ENCODE data around the gene LRCOL1.

LRCOL1 gene

DNA sequence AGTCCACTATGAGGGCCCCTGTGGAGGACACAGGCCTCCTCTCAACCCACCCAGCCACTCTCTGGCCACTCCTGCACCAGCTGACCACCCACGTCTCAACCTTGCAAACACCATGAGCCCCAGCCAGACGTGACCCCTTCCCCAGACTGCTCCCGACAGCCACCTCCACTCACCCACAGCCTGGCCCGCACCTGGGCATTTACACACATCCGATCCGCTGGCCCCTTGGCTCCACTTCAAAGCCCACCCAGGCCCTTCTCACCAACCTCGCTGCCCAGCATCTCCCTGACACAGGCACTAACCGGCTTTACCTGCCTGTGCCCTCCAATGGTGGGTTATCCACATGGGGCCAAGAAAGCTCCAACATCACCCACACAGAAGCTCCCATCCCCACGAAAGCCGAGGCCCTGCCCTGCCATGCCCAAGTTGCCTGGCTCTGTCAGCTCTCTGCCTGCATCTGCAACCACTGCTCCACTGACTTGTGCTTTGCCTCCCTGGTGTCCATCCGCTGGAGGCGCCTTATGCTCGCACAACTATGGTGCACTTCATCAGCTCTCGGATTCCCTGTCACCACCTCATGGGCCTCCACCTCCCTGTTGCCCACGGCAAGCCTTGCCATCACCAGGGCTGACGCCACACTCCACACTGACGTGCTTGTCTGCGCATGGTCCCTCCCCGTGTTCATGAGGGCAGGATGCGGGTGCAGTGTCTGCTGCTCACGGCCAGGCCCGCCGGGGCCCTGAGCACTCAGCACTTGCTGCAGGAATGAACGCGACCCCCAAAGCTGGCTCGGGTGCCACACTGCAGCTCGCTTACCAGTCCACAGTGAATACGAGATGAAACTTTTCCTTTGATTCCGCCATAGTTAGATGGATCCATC is 24.9 kb upstream of the LRCOL1 start:
- no peak for DNase-seq

DNA sequence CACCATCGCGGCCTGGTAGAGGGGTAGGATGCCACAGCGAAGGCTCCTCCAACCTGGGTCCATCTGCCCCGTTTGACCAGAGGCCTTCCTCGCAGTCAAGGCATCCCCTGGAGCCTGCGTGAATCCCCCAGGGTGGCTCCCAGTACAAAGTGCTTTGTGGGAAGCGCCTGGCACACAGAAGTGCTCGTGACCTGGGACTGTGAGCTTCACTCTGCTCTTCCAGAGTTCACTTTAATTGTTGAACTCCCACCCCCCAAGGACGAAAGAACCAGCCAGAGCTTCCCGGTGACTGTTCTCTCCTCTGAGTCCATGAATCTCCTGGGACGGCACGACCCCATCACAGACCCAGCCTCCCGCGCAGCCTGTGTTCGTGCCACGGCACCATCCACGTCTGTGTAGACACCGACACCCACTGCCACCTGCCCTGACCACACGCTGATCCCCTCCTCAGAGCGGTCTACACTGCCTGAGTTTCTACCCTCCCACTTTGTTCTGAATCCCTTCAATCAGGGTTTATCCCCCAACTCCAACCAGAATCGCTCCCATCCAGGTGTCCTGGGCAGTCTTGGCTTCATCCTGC is 24.1 kb upstream of the LRCOL1 start:
- no peak for DNase-seq

DNA sequence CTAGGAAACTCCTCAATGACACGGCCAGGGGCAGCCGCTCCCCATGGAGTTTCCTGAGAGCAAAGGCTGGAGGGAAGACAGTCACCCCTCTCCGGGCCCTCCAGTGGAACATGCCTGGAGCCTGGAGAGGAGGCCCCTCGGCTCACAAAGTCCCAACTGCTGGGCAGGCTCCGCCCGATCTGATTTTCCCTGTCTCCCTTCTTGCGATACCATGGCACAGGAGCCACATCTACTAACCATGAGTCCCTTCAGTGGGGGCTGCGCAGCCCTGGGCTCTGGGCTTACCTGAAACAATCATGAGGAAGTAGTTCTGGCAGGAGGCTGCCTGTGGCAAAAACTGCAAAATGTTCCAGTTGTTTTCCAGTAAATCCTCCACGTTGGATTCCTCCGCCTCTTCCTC is 23.5 kb upstream of the LRCOL1 start:
- DNase-seq: no peak

DNA sequence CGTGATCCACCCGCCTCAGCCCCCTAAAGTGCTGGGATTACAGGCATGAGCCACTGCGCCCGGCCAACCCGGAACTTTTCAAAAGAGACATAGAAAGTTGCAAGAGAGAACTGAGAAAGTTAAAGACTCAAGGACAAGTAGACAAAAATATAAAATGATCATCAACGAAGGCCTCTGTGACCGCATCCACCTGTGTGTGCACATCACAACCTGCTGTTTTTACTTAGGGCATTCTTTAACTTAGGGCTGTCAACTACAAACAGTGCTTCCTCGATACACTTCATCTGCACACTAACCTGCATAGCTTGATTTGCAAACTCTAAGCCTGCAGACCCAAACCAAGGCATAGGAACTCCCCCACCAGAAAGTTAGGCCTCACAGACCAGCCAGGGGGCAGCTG is 23.0 kb upstream of the LRCOL1 start:
- no peak for DNase-seq

DNA sequence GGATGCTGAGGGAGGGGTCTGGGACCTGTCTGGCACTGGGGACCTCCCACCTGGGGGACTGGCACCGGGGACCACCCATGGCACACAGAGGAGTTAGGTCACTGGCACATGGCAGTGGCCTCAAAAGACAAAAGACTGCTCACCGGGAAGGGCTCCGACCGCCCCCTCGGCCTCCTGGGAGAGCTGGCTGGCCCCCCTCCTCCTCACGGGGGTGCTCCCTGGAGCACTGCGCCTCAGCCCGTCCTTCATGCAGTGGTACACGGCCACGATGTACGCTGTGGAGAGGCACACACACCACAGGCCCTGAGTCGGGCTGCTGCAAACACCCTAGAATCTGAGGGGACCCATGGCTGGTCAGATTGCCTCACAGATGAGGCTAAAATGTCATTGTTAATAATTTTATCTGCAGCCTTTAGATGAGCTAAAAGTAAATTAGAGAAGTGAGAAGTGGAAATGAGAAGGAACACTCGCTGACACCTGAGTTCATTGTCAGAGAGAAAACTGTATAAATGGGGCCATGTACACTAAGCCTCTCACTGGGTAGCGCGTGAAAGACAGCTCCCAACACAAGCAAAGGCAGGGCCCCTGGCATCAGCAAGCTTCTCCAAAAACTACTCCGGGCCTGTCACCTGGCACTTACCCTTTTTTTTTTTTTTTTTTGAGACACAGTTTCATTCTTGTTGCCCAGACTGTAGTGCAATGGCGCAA is 22.3 kb upstream of the LRCOL1 start:
- no peak for DNase-seq

DNA sequence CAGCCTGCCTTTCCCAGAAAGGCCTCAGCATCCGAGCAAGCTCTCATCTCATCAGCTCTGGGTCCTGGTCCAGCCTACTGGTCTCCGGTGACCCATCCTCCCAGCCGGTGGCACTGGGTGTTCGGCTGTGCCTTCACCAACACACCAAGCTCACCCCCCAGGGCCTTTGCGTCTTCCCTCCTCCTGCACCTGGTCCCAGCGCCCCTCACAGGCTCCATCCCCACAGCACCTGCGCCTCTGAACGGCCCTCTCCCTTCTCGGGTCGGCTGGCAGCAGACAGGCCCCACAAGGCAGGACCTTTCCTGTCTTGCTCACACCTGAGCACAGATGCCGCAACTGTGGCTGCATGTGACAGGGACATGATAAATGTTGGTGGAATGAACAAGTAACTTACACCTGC is 21.3 kb upstream of the LRCOL1 start:
- DNase-seq: no peak

DNA sequence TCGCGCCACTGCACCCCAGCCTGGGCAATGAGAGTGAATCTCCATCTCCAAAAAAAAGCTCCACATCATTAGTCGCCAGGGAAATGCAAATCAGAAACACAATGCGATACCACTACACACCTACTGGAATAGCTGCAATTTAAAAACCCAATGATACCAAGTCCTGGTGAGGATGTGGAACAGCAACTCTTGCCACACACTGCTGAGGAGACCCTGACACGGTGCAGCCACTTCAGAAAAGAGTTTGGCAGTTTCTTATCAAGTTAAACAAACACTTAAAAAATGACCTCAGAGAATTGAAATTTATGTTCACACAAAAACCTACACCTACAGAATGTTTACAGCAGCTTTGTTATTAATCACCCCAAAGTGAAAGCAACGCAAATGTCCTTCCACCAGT is 20.3 kb upstream of the LRCOL1 start:
- DNase-seq: no peak

DNA sequence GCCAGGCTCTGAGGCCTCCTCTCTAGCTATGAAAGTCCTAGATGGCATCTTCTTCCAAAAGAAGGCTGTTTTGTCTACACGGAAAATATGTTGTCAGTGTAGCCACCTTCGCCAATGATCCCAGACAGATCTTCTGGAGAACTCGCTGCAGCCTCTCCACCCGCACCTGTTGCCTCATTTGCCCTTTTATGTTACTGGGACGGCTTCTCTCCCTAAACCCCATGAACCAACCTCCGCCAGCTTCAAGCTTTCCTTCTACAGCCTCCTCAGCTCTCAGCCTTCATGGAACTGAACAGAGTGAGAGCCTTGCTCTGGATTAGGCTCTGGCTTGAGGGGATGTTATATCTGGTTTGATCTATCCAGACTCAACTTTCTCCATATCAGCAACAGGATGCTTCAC is 18.9 kb upstream of the LRCOL1 start:
- no peak for DNase-seq

DNA sequence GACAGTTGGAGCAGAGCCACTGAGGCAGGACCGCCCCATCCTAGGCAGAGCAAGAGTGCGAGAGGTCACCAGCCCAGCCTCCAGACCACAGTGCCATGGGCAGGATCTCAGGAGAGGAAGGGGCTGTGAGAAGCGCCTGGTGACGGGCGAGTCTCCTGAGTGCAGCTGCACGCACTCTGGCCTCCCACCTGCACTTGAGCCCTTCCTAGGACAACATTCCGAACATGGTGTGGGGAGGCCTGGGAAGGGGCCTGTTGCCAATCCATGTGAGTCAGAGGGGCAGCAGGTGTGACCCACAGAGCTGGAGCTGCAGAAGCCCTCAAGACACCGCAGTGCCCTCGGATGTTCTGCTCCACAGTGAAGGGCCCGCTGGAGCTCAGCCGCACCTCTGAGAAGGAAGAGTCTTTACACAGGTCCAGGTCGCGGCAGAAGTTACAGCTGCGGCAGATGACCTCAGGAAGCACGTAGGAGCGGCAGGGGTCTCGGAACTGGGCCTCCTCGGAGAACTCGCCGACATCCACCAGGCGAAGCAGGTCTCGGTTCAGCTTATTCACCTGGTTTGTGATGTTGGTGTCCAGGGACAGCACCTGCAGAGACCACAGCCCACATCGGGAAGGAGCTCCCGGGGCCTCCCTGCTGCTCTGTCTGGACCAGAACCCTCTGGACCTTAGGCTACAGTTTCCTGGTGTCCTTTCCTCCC is 15.5 kb upstream of the LRCOL1 start:
- DNase-seq: no peak

DNA sequence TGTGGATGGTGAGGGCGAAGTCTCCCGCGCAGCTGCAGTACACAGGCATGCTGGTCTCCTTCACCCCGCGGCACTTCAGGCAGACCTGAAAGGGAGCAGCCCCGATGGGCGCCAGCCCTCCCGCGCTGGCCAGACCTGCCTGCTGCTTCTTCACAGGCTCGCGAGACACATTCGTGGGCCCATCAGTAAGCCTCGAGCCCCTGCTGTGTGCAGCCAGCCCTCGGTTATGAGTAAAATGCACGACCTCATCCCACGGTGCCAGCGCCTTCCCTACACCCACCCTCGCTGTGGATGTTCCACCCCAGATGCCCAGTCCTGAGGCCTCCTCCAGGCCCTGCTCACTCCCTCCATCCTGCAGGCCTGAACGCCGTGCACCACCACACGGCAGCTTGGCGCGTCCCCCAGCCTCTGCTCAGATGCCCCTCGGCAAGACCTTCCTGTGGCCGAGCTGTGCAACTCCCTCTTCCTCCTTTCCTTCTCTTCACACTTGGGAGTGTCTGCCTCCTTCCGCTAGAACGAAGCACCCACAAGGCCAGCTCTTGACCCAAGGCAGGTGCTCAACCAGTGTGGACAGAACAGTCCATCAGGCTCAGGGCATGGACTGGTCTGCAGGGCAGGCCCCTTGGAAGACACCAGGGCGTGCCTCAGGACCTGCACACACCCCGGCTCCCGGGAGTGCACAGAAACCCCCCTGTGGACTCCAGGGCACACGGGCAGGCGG is 14.7 kb upstream of the LRCOL1 start:
- DNase-seq: no peak

DNA sequence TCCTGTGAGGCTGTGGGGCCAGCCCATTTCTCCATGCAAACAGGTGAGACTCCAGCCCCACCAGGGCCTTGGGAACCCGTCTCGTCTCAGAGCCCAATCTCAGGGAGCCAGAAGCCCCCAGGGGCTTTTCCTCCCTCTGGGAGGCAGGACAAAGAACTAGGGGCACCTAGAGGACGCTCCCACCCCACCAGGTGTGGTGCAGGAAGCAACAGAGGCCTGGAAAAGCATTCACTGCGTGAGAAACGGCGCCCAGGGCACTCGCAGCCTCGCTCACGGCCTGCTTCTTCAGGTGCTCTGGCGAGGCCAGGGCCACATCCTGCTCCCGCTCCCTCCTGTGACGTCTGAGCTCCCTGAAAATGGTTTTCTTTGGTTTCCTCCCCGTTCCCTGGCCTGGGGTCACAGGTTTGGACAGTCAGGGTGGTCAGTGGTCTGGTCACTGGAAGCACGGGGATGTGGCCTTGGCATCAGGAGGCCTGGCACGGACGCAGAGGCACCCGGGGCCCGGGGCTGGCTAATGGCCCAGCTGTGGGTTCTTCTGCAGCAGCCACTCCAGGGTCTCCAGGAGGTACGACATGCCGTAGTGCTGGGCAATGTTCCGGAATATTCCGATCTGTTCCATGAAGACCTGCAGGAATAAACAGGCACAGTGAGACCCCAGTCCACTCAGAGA is 13.9 kb upstream of the LRCOL1 start:
- no peak for DNase-seq

DNA sequence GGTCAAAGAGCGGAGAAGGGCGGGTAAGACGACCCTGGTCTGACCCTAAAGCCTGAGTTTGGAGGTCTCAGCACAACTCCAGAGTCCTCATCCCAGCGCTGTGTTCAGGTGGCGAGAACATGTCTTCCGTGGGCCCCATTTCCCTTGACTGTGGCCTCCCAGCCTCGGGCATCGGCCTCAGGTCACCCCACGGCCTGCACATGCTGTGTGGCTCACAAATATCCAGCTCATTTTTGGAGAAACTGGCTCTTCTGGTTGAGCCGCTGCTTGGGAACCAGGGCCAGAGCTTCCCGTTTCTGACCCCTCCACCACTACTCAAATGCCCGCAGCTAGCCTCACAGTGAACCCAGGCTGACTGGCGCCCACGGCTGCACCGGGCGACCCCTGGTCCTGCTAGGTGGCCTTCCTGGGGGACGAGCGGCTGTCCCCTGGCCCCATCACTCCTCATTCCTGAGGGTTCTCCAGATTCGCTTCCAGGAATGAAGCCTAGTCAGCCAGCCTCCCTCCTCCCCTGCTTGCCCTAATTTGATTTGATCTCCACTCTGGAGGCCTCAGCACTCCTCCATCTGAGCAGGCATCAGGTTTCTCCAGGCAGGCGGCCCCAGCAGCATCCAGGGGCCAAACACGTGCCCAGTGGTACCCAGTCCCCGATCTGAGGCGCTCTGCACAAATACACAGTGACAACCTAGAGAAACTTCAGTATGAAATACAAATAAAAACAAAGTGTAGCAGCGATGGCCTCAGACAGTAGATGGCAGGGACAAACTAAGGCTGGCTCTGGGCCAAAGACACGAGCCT is 12.9 kb upstream of the LRCOL1 start:
- DNase-seq: no peak

DNA sequence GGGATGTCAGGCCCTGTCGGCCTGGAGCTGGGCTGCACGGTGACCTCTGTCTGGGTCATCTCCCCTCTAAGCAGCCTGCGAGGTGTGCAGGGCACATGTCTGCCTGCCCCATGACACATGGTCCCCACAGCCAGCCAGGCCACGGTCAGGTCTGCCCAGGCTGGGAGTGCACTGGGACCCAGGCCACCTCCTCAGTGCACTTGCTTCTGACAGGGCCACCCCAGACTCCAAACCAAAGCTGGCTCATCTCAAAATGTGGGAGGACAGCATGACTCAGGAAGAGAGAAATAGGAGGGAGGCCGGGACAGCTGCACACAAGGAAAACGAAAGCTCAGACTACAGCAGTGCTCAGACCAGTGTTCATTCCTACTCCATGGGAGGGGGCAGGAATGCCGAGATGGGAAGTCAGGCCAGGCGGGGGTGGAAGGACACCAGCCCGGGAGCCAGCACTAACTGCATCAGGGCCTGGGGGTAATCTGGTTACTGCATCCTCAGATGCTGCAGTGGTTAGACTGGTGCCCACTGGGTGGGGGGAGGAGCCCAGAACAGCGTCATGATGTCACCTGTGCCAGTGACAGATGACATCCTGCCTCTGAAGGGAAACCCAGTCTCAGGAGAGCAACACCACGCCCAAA is 12.2 kb upstream of the LRCOL1 start:
- DNase-seq: no peak

DNA sequence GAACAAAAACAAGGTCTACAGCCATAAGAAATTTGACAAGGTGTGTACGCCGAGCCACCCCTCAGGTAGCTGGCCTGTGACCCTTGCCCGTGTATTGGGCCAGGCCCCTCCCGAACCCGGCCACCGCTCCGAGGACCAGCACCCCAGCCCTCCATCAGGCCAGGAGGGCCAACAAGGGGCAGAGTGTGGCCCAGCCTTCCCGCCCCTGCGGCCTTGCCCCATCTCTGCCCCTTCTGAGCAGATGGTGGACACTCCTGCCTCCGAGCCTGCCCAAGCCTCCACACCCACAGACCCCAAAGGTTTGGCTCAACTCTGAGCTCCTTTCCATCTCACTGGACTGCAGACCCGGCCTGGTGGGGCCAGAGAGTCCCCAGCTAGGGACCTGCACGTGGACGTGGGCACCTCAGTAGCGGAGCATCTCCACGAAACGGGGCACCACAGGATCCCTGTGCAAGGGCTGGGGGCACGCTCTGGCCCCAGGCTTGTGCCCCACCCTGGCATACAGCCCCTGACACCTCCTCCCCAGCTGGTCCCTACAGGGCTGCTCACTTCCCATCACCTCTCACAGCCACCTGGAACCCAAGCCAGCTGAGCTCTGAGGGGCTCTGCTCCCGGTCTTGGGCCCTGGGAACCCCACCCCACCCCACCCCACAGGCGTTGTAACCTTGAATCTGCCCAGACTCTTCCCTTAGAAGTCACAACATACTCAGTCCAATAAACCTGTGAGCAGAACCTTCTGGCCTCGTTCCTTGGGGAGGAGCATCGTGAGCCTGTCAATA is 11.5 kb upstream of the LRCOL1 start:
- no peak for DNase-seq

DNA sequence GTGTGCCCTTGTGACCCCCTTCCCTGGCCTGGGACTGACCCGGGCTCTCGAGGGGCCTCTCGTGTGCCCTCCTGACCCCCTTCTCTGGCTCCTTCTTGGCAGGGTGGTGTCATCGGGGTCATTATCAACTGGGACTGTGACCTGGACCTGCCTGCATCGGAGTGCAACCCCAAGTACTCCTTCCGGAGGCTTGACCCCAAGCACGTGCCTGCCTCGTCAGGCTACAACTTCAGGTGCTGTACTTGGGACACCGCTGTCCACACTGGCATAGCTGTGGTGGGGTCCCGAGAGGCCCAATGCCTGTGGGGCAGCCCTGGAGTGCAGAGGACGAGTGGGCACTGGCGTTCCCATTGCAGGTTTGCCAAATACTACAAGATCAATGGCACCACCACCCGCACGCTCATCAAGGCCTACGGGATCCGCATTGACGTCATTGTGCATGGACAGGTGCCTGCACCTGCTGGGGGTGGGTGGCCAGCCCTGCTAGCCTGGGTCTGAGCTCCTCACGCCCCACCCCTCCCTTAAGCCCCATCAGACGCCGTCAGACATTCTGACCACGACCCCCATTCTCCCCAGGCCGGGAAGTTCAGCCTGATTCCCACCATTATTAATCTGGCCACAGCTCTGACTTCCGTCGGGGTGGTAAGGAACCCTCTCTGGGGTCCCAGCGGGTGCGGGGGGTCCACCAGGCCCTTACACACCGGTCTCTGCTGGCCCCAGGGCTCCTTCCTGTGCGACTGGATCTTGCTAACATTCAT is 10.7 kb upstream of the LRCOL1 start:
- peak; percentile 26 for DNase-seq

DNA sequence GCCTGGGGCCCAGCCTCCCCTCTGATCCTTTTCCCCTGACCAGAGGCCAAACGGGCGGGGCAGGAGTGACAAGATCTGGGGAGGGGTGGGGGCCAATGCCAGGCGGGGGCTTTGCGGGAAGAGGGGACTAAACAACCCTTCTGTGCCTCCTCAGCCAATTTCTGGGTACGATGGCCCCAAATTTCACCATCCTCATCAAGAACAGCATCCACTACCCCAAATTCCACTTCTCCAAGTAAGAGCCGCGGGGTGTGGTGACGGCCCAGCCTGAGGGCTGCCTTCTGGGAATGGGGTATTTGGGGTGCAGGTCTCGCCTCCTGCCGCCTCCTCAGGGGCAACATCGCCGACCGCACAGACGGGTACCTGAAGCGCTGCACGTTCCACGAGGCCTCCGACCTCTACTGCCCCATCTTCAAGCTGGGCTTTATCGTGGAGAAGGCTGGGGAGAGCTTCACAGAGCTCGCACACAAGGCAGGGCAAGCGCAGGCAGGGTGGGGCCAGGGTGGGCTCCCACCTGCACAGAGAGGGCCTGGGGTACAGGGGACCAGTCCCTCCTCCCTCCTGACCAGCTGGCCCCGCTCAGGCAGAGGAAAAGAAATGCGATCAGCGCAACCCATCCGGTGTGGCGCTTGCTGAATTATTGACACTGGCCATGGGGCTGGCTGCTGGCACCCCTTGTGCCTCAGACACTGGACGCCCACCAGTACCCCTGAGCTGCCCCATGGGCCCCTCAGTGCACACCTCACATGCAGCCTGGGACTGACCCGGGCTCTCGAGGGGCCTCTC is 9.9 kb upstream of the LRCOL1 start:
- no peak for DNase-seq

DNA sequence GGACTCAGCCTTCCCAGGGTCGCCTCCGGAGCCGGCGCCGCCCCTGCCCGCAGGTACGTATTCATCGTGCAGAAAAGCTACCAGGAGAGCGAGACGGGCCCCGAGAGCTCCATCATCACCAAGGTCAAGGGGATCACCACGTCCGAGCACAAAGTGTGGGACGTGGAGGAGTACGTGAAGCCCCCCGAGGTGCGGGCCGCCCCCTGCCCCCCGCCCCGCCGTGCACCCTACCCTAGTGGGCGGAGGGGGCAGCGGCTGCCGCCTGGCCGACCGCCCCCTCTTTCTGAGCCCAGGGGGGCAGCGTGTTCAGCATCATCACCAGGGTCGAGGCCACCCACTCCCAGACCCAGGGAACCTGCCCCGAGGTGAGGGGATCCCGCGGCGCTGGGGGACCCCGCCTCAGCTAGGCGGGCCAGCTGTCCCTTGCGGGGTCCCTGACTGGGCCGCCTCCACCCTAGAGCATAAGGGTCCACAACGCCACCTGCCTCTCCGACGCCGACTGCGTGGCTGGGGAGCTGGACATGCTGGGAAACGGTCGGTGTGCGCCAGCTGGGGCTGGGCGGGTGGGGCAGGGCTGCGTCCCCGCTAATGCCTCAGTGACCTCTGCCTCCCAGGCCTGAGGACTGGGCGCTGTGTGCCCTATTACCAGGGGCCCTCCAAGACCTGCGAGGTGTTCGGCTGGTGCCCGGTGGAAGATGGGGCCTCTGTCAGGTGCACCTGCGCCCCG is 9.2 kb upstream of the LRCOL1 start:
- no peak for DNase-seq

DNA sequence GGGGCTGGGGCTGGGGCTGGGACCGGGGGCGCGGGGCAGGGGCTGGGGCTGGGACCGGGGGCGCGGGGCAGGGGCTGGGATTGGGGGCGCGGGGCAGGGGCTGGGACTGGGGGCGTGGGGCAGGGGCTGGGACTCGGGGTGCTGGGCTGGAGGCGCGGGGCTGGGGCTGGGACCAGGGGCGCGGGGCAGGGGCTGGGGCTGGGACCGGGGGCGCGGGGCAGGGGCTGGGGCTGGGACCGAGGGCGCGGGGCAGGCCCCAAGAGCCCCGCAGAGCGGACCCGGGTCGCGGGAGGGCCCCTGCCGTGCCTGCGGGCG is 8.6 kb upstream of the LRCOL1 start:
- DNase-seq: no peak

Measured in stimulated activated CD4-positive, alpha-beta T cell treated with anti-CD3 and anti-CD28 coated beads, Interleukin-15, amount 100 ng/mL, for 24 hours (primary cell).